A673 (cell line): ENCODE results near the gene GMCL2. TPM values are rescaled to one million over a fixed set of nuclear protein-coding genes. Genes with fewer than 3 reads are reported as not detected.

ENCODE experiments used
- BruUV-seq: library from RNA; stranded (reverse); fragments of 400-500 nt; replicated peaks from 2 replicates; lab custom pipeline; 2021; lab: Mats Ljungman, UMichigan
- CTCF ChIA-PET: fragments of 300-600 bp; sonication (Branson Sonifier 250); formaldehyde crosslinking; loops from one replicate; lab custom pipeline; 2022; ENCODE audit warnings: antibody characterized with exemption; lab: Charles Lee
- POLR2A ChIA-PET: fragments of 300-600 bp; sonication (Branson Sonifier 250); formaldehyde crosslinking; loops from one replicate; lab custom pipeline; 2022; ENCODE audit warnings: antibody characterized with exemption; ENCODE audit not compliant: low non-redundant PET; lab: Charles Lee
- DNase-seq: peaks from one replicate; pipeline ENCODE4 v3.0.0-alpha.2; 2015; ENCODE audit warnings: low spot score
- H3K27ac ChIP-seq: fragments of 200-600 bp; sonication (generic); 2 replicates; pipeline ENCODE4 v1.5.1; 2016; ENCODE audit warnings: mixed run types, low read depth, mild to moderate bottlenecking, mixed read lengths, antibody characterized with exemption, low read length; ENCODE audit not compliant: poor library complexity, severe bottlenecking
- H3K27me3 ChIP-seq: fragments of 200-600 bp; sonication (generic); replicated peaks from 2 replicates; pipeline ENCODE4 v1.6.1; 2017; ENCODE audit warnings: mixed run types, low read depth, mild to moderate bottlenecking, mixed read lengths, antibody characterized with exemption, low read length; ENCODE audit not compliant: insufficient read depth, poor library complexity
- H3K36me3 ChIP-seq: fragments of 200-600 bp; sonication (generic); 2 replicates; pipeline ENCODE4 v1.6.1; 2016; ENCODE audit warnings: mixed run types, mild to moderate bottlenecking, mixed read lengths, antibody characterized with exemption, low read length; ENCODE audit not compliant: insufficient read depth, poor library complexity, severe bottlenecking
- H3K4me1 ChIP-seq: fragments of 200-600 bp; sonication (generic); 2 replicates; pipeline ENCODE4 v1.6.1; 2017; ENCODE audit warnings: mixed run types, mild to moderate bottlenecking, mixed read lengths, antibody characterized with exemption, low read length; ENCODE audit not compliant: insufficient read depth, poor library complexity, severe bottlenecking
- H3K4me3 ChIP-seq: fragments of 200-600 bp; sonication (generic); 2 replicates; pipeline ENCODE4 v1.5.1; 2016; ENCODE audit warnings: low read depth, mixed run types, mild to moderate bottlenecking, mixed read lengths, low read length; ENCODE audit not compliant: poor library complexity, severe bottlenecking
- H3K9me3 ChIP-seq: fragments of 200-600 bp; sonication (generic); 2 replicates; pipeline ENCODE4 v1.6.1; 2016; ENCODE audit warnings: mixed run types, low read depth, mild to moderate bottlenecking, mixed read lengths, antibody characterized with exemption, low read length; ENCODE audit not compliant: poor library complexity, severe bottlenecking
- CTCF ChIP-seq: fragments of 300-800, 200-600 bp; sonication (generic); conservative IDR thresholded peaks from 2 replicates; pipeline ENCODE4 v1.5.1; 2017; ENCODE audit warnings: low read depth, mild to moderate bottlenecking, antibody characterized with exemption, low read length, moderate library complexity, mixed read lengths
- EZH2 ChIP-seq: fragments of 200-600 bp; sonication (generic); IDR thresholded peaks from 2 replicates; pipeline ENCODE4 v1.6.1; 2017; ENCODE audit warnings: borderline replicate concordance, low read depth, mild to moderate bottlenecking, mixed read lengths, antibody characterized with exemption, low read length; ENCODE audit not compliant: poor library complexity, severe bottlenecking
- intact Hi-C: fragments of 100-400 bp; cut with micrococcal nuclease; formaldehyde crosslinking; loops from one replicate; pipeline ENCODE4 v1.10.0; 2022; ENCODE audit not compliant: unreplicated experiment
- total RNA-seq: library from RNA; stranded (reverse); gene quantifications from 2 replicates; pipeline ENCODE4 v1.2.3, GENCODE V29; 2021

GMCL2 gene
- total RNA-seq, 1 experiment from 2014 or later = not detected

GRCh38 chr5:178165581-178165980 is 21.6 kb downstream of the GMCL2 start:
- H3K27me3 ChIP-seq = no peaks in the 10 kb centered on the region
- H3K4me1 ChIP-seq = no peaks in the 10 kb centered on the region
- H3K36me3 ChIP-seq = no peaks in the 10 kb centered on the region
- intact Hi-C loops = no loop called here
- no peak overlapping the region for H3K4me3 ChIP-seq
- H3K27ac ChIP-seq = no peak overlapping the region
- DNase-seq = no peak
- H3K9me3 ChIP-seq = no peaks in the 10 kb centered on the region
- ChIA-PET POLR2A (no interaction called here), CTCF (interaction anchor here (0.9 kb wide), 1 partner anchor 9 kb away, joined by 4 read pairs; no protein-coding TSS in a partner anchor)
- BruUV-seq = no TSS peak
- TF ChIP-seq CTCF (no peak), EZH2 (no peak)

GRCh38 chr5:178163772-178164735 is 23.1 kb downstream of the GMCL2 start:
- H3K36me3 ChIP-seq = no peaks in the 10 kb centered on the region
- H3K4me1 ChIP-seq = no peaks in the 10 kb centered on the region
- no peaks in the 10 kb centered on the region for H3K9me3 ChIP-seq
- intact Hi-C loops = loop anchor here (1.0 kb wide), 1 partner anchor 88 kb away; no protein-coding TSS in a partner anchor
- no peaks in the 10 kb centered on the region for H3K27me3 ChIP-seq
- peak; percentile 84 for DNase-seq
- BruUV-seq = no TSS peak
- CTCF ChIA-PET = interaction anchor here (0.6 kb wide), 1 partner anchor 52 kb away, joined by 5 read pairs; no protein-coding TSS in a partner anchor
- peak overlapping the region; percentile 25 for H3K4me3 ChIP-seq
- TF ChIP-seq CTCF (peak; percentile 93), EZH2 (no peak)
- H3K27ac ChIP-seq = no peak overlapping the region
- POLR2A ChIA-PET = no interaction called here

- Histone ChIP-seq H3K27me3 (no peaks in the 10 kb centered on the region), H3K27ac (no peak overlapping the region), H3K4me1 (no peaks in the 10 kb centered on the region), H3K36me3 (no peaks in the 10 kb centered on the region), H3K4me3 (no peak overlapping the region), H3K9me3 (no peaks in the 10 kb centered on the region)
- CTCF ChIA-PET = no interaction called here
- no peak for DNase-seq
- intact Hi-C loops = no loop called here
- no peak for TF ChIP-seq CTCF
- TF ChIP-seq EZH2 = no peak
- no TSS peak for BruUV-seq
- POLR2A ChIA-PET = no interaction called here
These were observed 24.7 kb downstream of the GMCL2 start for GRCh38 chr5:178162481-178162880.
